Inflammatory macrophage treated with lipopolysaccharide for 4 hours (primary cell): ENCODE measurements around the gene EIF4A3.

Source experiments
- DNase-seq: peaks from one replicate; pipeline ENCODE4 v3.0.0-alpha.2; 2020

The EIF4A3 gene

GRCh38 chr17:80147035-80147822 is at the start of gene EIF4A3:
EIF4A3 (minus strand) TSS chr17:80147128; CDS start chr17:80146961, 167 bp downstream.
- DNase-seq = peak; percentile 100

- DNase-seq = peak; percentile 11
Measured at GRCh38 chr17:80196652-80197051, 49.7 kb upstream of the EIF4A3 start.

GRCh38 chr17:80195671-80196529 is 49.0 kb upstream of the EIF4A3 start:
- DNase-seq = peak; percentile 20

GRCh38 chr17:80195141-80195540 is 48.2 kb upstream of the EIF4A3 start:
- DNase-seq = no peak

GRCh38 chr17:80191865-80192661 is 45.1 kb upstream of the EIF4A3 start:
- no peak for DNase-seq

GRCh38 chr17:80191192-80191591 is 44.3 kb upstream of the EIF4A3 start:
- DNase-seq = no peak

GRCh38 chr17:80190716-80191115 is 43.8 kb upstream of the EIF4A3 start:
- DNase-seq = no peak

- DNase-seq = no peak
Measured at GRCh38 chr17:80189611-80190010, 42.7 kb upstream of the EIF4A3 start.

- no peak for DNase-seq
Measured at GRCh38 chr17:80187515-80187941, 40.6 kb upstream of the EIF4A3 start.

- DNase-seq = no peak
Measured at GRCh38 chr17:80187090-80187489, 40.2 kb upstream of the EIF4A3 start.

GRCh38 chr17:80185968-80186367 is 39.0 kb upstream of the EIF4A3 start:
- DNase-seq = no peak

GRCh38 chr17:80184423-80184714 is 37.4 kb upstream of the EIF4A3 start:
- no peak for DNase-seq

- no peak for DNase-seq
Measured at GRCh38 chr17:80183581-80184422, 36.9 kb upstream of the EIF4A3 start.

- no peak for DNase-seq
Measured at GRCh38 chr17:80182845-80183223, 35.9 kb upstream of the EIF4A3 start.

GRCh38 chr17:80182118-80182844 is 35.4 kb upstream of the EIF4A3 start:
- no peak for DNase-seq

- DNase-seq = no peak
Measured at GRCh38 chr17:80181431-80181830, 34.5 kb upstream of the EIF4A3 start.

- no peak for DNase-seq
Measured at GRCh38 chr17:80180192-80180591, 33.3 kb upstream of the EIF4A3 start.

GRCh38 chr17:80177986-80178595 is 31.2 kb upstream of the EIF4A3 start:
- no peak for DNase-seq

- DNase-seq = no peak
Measured at GRCh38 chr17:80176757-80177156, 29.8 kb upstream of the EIF4A3 start.

GRCh38 chr17:80173916-80174315 is 27.0 kb upstream of the EIF4A3 start:
- DNase-seq = no peak

- no peak for DNase-seq
Measured at GRCh38 chr17:80173126-80173525, 26.2 kb upstream of the EIF4A3 start.
